WTC11 (cell line): Measurements from ENCODE around the gene OR11A1.

Experiments used
- ATF1 ChIP-seq: sonication (generic); formaldehyde crosslinking; IDR thresholded peaks from 2 replicates; pipeline ENCODE4 v1.8.1; 2023; ENCODE audit warnings: mild to moderate bottlenecking, moderate library complexity, missing genetic modification reagents
- ATF2 ChIP-seq: sonication (generic); formaldehyde crosslinking; IDR thresholded peaks from 2 replicates; pipeline ENCODE4 v1.8.1; 2022; ENCODE audit warnings: low read depth, missing genetic modification reagents, borderline replicate concordance
- CTCF ChIP-seq: fragments of 200-600 bp; IDR thresholded peaks from 2 replicates; pipeline ENCODE4 v1.8.0; 2022; ENCODE audit warnings: antibody characterized with exemption
- ETV6 ChIP-seq: sonication (generic); formaldehyde crosslinking; IDR thresholded peaks from 2 replicates; pipeline ENCODE4 v1.8.1; 2022; ENCODE audit warnings: mild to moderate bottlenecking, missing genetic modification reagents
- FOXJ3 ChIP-seq: sonication (generic); formaldehyde crosslinking; IDR thresholded peaks from 2 replicates; pipeline ENCODE4 v1.9.0; 2021; ENCODE audit warnings: missing genetic modification reagents, mild to moderate bottlenecking, borderline replicate concordance
- TP53 ChIP-seq: sonication (generic); formaldehyde crosslinking; IDR thresholded peaks from 2 replicates; pipeline ENCODE4 v1.8.1; 2023; ENCODE audit warnings: mild to moderate bottlenecking, missing genetic modification reagents
- USF2 ChIP-seq: sonication (generic); formaldehyde crosslinking; IDR thresholded peaks from 2 replicates; pipeline ENCODE4 v1.8.1; 2023; ENCODE audit warnings: mild to moderate bottlenecking, missing genetic modification reagents, moderate library complexity
- TF ChIP-seq, protein P1 (sequence below): sonication (generic); formaldehyde crosslinking; IDR thresholded peaks from 2 replicates; pipeline ENCODE4 v1.8.0; 2022; ENCODE audit warnings: mild to moderate bottlenecking, missing genetic modification reagents
- TF ChIP-seq, protein P2 (sequence below): sonication (generic); formaldehyde crosslinking; conservative IDR thresholded peaks from 2 replicates; pipeline ENCODE4 v1.8.1; 2022; ENCODE audit warnings: mild to moderate bottlenecking, missing genetic modification reagents
- TF ChIP-seq, protein P3 (sequence below): sonication (generic); formaldehyde crosslinking; IDR thresholded peaks from 2 replicates; pipeline ENCODE4 v1.8.1; 2023; ENCODE audit warnings: mild to moderate bottlenecking, missing genetic modification reagents, borderline replicate concordance

- TF ChIP-seq ETV6 (CRISPR knock-in tag) (no peak), CTCF (no peak), TP53 (no peak), USF2 (CRISPR knock-in tag) (no peak), ATF2 (CRISPR knock-in tag) (no peak), FOXJ3 (CRISPR knock-in tag) (no peak), ATF1 (CRISPR knock-in tag) (no peak)
- TF ChIP-seq, protein P1, sequence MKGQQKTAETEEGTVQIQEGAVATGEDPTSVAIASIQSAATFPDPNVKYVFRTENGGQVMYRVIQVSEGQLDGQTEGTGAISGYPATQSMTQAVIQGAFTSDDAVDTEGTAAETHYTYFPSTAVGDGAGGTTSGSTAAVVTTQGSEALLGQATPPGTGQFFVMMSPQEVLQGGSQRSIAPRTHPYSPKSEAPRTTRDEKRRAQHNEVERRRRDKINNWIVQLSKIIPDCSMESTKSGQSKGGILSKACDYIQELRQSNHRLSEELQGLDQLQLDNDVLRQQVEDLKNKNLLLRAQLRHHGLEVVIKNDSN (CRISPR knock-in tag), result no peak
- TF ChIP-seq, protein P2, sequence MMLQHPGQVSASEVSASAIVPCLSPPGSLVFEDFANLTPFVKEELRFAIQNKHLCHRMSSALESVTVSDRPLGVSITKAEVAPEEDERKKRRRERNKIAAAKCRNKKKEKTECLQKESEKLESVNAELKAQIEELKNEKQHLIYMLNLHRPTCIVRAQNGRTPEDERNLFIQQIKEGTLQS (CRISPR knock-in tag), result no peak
- TF ChIP-seq, protein P3, sequence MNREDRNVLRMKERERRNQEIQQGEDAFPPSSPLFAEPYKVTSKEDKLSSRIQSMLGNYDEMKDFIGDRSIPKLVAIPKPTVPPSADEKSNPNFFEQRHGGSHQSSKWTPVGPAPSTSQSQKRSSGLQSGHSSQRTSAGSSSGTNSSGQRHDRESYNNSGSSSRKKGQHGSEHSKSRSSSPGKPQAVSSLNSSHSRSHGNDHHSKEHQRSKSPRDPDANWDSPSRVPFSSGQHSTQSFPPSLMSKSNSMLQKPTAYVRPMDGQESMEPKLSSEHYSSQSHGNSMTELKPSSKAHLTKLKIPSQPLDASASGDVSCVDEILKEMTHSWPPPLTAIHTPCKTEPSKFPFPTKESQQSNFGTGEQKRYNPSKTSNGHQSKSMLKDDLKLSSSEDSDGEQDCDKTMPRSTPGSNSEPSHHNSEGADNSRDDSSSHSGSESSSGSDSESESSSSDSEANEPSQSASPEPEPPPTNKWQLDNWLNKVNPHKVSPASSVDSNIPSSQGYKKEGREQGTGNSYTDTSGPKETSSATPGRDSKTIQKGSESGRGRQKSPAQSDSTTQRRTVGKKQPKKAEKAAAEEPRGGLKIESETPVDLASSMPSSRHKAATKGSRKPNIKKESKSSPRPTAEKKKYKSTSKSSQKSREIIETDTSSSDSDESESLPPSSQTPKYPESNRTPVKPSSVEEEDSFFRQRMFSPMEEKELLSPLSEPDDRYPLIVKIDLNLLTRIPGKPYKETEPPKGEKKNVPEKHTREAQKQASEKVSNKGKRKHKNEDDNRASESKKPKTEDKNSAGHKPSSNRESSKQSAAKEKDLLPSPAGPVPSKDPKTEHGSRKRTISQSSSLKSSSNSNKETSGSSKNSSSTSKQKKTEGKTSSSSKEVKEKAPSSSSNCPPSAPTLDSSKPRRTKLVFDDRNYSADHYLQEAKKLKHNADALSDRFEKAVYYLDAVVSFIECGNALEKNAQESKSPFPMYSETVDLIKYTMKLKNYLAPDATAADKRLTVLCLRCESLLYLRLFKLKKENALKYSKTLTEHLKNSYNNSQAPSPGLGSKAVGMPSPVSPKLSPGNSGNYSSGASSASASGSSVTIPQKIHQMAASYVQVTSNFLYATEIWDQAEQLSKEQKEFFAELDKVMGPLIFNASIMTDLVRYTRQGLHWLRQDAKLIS, result no peak
These were observed 43.7 kb upstream of the OR11A1 start for GRCh38 chr6:29500594-29500993.
